ENCODE results near the gene CEND1. TPM values are rescaled to one million over a fixed set of nuclear protein-coding genes. Genes with fewer than 3 reads are reported as not detected.

Gene CEND1
- total RNA-seq, 1 experiment from 2014 or later: 2.7 TPM

- TF ChIP-seq USF2 (CRISPR knock-in tag; IDR thresholded peaks at IDR 0.05) (no peak), FOXJ3 (CRISPR knock-in tag; IDR thresholded peaks at IDR 0.05; ENCODE audit: borderline replicate concordance) (no peak), ZNF396 (CRISPR knock-in tag; IDR thresholded peaks at IDR 0.05; ENCODE audit: borderline replicate concordance) (no peak), ZNF263 (CRISPR knock-in tag; IDR thresholded peaks at IDR 0.05; ENCODE audit: low read depth) (no peak), IRF2 (CRISPR knock-in tag; IDR thresholded peaks at IDR 0.05; ENCODE audit: borderline replicate concordance, low read depth) (no peak), MYBL2 (CRISPR knock-in tag; IDR thresholded peaks at IDR 0.05) (no peak), ZNF671 (CRISPR knock-in tag; IDR thresholded peaks at IDR 0.05) (no peak)
- TF ChIP-seq, protein P1, sequence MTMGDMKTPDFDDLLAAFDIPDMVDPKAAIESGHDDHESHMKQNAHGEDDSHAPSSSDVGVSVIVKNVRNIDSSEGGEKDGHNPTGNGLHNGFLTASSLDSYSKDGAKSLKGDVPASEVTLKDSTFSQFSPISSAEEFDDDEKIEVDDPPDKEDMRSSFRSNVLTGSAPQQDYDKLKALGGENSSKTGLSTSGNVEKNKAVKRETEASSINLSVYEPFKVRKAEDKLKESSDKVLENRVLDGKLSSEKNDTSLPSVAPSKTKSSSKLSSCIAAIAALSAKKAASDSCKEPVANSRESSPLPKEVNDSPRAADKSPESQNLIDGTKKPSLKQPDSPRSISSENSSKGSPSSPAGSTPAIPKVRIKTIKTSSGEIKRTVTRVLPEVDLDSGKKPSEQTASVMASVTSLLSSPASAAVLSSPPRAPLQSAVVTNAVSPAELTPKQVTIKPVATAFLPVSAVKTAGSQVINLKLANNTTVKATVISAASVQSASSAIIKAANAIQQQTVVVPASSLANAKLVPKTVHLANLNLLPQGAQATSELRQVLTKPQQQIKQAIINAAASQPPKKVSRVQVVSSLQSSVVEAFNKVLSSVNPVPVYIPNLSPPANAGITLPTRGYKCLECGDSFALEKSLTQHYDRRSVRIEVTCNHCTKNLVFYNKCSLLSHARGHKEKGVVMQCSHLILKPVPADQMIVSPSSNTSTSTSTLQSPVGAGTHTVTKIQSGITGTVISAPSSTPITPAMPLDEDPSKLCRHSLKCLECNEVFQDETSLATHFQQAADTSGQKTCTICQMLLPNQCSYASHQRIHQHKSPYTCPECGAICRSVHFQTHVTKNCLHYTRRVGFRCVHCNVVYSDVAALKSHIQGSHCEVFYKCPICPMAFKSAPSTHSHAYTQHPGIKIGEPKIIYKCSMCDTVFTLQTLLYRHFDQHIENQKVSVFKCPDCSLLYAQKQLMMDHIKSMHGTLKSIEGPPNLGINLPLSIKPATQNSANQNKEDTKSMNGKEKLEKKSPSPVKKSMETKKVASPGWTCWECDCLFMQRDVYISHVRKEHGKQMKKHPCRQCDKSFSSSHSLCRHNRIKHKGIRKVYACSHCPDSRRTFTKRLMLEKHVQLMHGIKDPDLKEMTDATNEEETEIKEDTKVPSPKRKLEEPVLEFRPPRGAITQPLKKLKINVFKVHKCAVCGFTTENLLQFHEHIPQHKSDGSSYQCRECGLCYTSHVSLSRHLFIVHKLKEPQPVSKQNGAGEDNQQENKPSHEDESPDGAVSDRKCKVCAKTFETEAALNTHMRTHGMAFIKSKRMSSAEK (CRISPR knock-in tag; IDR thresholded peaks at IDR 0.05; ENCODE audit: borderline replicate concordance): no peak
Observed at GRCh38 chr11:819943-820649, 30.2 kb upstream of the CEND1 start (continued).

- POLR2A ChIA-PET: interaction anchor here (1.1 to 3.4 kb wide), 7 partner anchors 10 to 29 kb away, joined by 3 to 38 read pairs (median 6); partner anchors contain the start of genes CD151, CEND1, CRACR2B and RPLP2
- H3K4me1 Mint-ChIP-seq: peaks cover 5% of the 10 kb centered on the region
- no peaks in the 10 kb centered on the region for H3K27me3 Mint-ChIP-seq (ENCODE audit: low read depth)
- ATAC-seq: peak; percentile 63
- CTCF ChIA-PET: interaction anchor here (0.8 to 2.7 kb wide), 14 partner anchors 10 to 244 kb away, joined by 3 to 26 read pairs (median 4); partner anchors contain the start of genes AP2A2 and CRACR2B
- H3K4me3 Mint-ChIP-seq: peak overlapping the region; percentile 72
- peak; percentile 93 for DNase-seq (ENCODE audit: low spot score)
- no peaks in the 10 kb centered on the region for H3K9me3 Mint-ChIP-seq
- no peak overlapping the region for H3K27ac Mint-ChIP-seq
- no peaks in the 10 kb centered on the region for H3K36me3 Mint-ChIP-seq
- TF ChIP-seq KAT7 (CRISPR knock-in tag; IDR thresholded peaks at IDR 0.05; ENCODE audit: borderline replicate concordance) (no peak), ESRRA (CRISPR knock-in tag; IDR thresholded peaks at IDR 0.05; ENCODE audit: borderline replicate concordance) (no peak), ZNF512 (CRISPR knock-in tag; IDR thresholded peaks at IDR 0.05; ENCODE audit: borderline replicate concordance) (no peak), AR (CRISPR knock-in tag; IDR thresholded peaks at IDR 0.05) (no peak), FOXP1 (CRISPR knock-in tag; IDR thresholded peaks at IDR 0.05; ENCODE audit: borderline replicate concordance) (peak; percentile 11; the same call in 1 of the 2 replicates), ZNF396 (CRISPR knock-in tag; IDR thresholded peaks at IDR 0.05; ENCODE audit: borderline replicate concordance) (no peak), SOX15 (CRISPR knock-in tag; IDR thresholded peaks at IDR 0.05) (no peak), NR2C2 (CRISPR knock-in tag; IDR thresholded peaks at IDR 0.05) (no peak), ZNF281 (CRISPR knock-in tag; IDR thresholded peaks at IDR 0.05) (no peak), ZNF263 (CRISPR knock-in tag; IDR thresholded peaks at IDR 0.05; ENCODE audit: low read depth) (no peak), FOXP4 (CRISPR knock-in tag; IDR thresholded peaks at IDR 0.05) (0 out of 2 replicates have a peak, but pooled peaks have one; percentile 57)
Observed at GRCh38 chr11:819129-819931, 29.4 kb upstream of the CEND1 start.

Measured in WTC11 (cell line).